Measurements from ENCODE around the gene ARPP21. TPM values are rescaled to one million over a fixed set of nuclear protein-coding genes. Genes with fewer than 3 reads are reported as not detected.

Gene ARPP21
- total RNA-seq, 1 donor from 2014 or later, result 4.9 TPM

DNA sequence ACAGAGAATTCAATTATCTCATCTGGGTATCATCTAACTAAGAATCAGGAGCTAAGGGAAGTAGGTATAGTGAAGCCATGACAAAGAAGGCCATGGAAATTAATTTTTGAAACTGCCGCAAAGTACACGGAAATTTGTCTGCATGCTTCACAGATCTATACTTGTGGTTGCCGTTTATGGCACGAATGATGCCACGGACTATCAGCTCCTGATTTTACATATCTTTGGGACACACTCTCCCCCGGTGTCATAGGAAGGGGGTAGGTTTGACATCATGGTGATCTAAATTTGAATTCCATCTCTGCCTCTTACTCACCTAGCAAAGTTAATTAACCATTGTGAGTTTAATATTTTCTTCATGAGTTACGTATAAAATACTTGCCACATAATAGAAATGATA is 14.0 kb downstream of the ARPP21 start:
- DNase-seq (ENCODE audit: low spot score), result no peak
- Mint-ChIP-seq H3K27ac (ENCODE audit: unreplicated experiment) (no peak overlapping the region), H3K27me3 (ENCODE audit: low read depth) (peaks cover 13% of the 10 kb centered on the region), H3K4me3 (ENCODE audit: unreplicated experiment) (no peak overlapping the region), H3K9me3 (ENCODE audit: low read depth) (no peaks in the 10 kb centered on the region), H3K36me3 (ENCODE audit: low read depth) (no peaks in the 10 kb centered on the region), H3K4me1 (ENCODE audit: low read depth) (peaks cover 5% of the 10 kb centered on the region)
- TF ChIP-seq, protein P1, sequence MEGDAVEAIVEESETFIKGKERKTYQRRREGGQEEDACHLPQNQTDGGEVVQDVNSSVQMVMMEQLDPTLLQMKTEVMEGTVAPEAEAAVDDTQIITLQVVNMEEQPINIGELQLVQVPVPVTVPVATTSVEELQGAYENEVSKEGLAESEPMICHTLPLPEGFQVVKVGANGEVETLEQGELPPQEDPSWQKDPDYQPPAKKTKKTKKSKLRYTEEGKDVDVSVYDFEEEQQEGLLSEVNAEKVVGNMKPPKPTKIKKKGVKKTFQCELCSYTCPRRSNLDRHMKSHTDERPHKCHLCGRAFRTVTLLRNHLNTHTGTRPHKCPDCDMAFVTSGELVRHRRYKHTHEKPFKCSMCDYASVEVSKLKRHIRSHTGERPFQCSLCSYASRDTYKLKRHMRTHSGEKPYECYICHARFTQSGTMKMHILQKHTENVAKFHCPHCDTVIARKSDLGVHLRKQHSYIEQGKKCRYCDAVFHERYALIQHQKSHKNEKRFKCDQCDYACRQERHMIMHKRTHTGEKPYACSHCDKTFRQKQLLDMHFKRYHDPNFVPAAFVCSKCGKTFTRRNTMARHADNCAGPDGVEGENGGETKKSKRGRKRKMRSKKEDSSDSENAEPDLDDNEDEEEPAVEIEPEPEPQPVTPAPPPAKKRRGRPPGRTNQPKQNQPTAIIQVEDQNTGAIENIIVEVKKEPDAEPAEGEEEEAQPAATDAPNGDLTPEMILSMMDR (IDR thresholded peaks at IDR 0.05), result no peak

DNA sequence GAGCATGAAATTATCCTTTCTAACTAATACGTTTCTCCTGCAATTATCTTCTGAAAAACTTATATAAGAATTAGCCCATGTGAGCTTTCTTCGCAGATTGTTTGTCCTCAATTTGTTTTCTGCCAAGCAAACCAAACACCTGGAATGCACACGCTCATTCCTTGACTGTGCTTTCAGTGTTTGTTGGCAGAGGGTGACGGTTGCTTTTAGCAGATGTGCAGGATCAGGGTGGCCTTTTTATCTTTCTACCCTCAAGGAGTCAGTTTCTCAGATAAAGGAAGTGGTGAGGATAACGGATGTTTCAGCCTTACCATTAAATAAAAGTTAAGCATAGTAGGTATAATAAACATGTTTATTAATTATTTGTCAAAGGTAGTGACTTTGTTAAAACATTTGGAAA is 15.2 kb downstream of the ARPP21 start:
- no peak overlapping the region for H3K27ac Mint-ChIP-seq (ENCODE audit: unreplicated experiment)
- peaks cover 11% of the 10 kb centered on the region for H3K27me3 Mint-ChIP-seq (ENCODE audit: low read depth)
- H3K9me3 Mint-ChIP-seq (ENCODE audit: low read depth), result no peaks in the 10 kb centered on the region
- no peak overlapping the region for H3K4me3 Mint-ChIP-seq (ENCODE audit: unreplicated experiment)
- H3K36me3 Mint-ChIP-seq (ENCODE audit: low read depth), result no peaks in the 10 kb centered on the region
- no peak for DNase-seq (ENCODE audit: low spot score)
- H3K4me1 Mint-ChIP-seq (ENCODE audit: low read depth), result peaks cover 3% of the 10 kb centered on the region
- TF ChIP-seq, protein P1 (IDR thresholded peaks at IDR 0.05), result no peak

DNA sequence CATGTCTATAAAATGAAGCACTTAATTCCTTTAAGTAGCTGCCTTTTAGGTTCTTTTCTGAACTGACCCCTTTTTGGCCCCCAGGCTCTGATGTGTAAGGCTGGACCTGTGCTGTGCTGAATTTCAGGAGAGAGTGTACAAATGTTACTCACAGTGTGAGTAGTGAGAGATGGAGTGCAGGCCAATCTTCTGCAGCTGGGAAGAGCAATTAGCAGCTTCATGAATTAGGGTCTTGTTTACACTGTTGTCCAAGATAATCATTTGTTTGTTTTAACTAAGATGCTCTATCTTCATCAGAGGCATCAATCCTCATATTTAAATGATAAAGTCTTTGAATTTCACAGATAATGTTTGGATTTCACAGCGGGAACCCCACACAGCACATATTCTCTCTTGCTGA is 19.4 kb downstream of the ARPP21 start:
- Mint-ChIP-seq H3K27me3 (ENCODE audit: low read depth) (peaks cover 7% of the 10 kb centered on the region), H3K27ac (ENCODE audit: unreplicated experiment) (no peak overlapping the region), H3K36me3 (ENCODE audit: low read depth) (no peaks in the 10 kb centered on the region), H3K4me1 (ENCODE audit: low read depth) (no peaks in the 10 kb centered on the region), H3K4me3 (ENCODE audit: unreplicated experiment) (no peak overlapping the region), H3K9me3 (ENCODE audit: low read depth) (no peaks in the 10 kb centered on the region)
- DNase-seq (ENCODE audit: low spot score), result no peak
- TF ChIP-seq, protein P1 (IDR thresholded peaks at IDR 0.05), result no peak

DNA sequence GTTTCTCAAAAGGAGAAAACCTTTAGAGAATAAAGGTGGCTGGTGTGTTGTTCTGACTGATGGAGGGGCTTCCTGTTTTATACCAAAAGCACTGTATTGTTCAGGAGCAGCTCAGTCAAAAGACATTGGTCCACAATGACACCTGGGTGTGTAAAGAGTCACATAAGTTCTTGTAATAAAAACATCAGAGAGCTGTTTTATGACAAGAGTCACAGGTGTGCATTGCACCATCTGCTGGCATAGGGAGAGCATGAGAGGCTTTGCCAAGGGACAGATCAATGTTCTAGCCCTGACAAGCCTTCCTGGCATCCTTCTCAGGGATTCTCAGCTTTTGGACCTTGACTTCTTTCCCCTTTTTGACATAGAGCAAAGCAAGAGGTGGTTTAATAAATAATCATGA is 20.4 kb downstream of the ARPP21 start:
- Mint-ChIP-seq H3K4me1 (ENCODE audit: low read depth) (peaks cover 5% of the 10 kb centered on the region), H3K27me3 (ENCODE audit: low read depth) (peaks cover 7% of the 10 kb centered on the region), H3K4me3 (ENCODE audit: unreplicated experiment) (no peak overlapping the region), H3K36me3 (ENCODE audit: low read depth) (no peaks in the 10 kb centered on the region), H3K9me3 (ENCODE audit: low read depth) (no peaks in the 10 kb centered on the region), H3K27ac (ENCODE audit: unreplicated experiment) (no peak overlapping the region)
- TF ChIP-seq, protein P1 (IDR thresholded peaks at IDR 0.05), result peak; percentile 68
- no peak for DNase-seq (ENCODE audit: low spot score)

DNA sequence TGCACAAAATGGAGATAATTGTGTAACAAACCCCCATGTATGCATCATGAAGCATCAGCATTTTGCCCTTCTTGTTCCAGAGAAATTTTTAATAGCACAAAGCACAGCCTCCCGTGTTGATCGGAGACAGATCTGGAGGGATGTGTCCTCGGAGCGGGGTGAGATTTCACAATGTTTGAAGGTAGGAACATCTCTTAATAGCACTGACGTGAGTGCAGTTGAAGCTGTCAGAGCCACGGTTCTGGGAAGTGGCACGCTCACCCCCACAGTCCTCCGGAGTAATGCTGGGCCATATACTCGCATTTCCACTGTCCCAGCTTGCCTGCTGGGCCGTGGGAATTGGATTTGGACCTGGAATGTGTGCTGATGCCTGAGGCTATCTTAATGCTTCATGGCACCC is 24.1 kb downstream of the ARPP21 start:
- Mint-ChIP-seq H3K27ac (ENCODE audit: unreplicated experiment) (no peak overlapping the region), H3K27me3 (ENCODE audit: low read depth) (peaks cover 1% of the 10 kb centered on the region), H3K9me3 (ENCODE audit: low read depth) (no peaks in the 10 kb centered on the region), H3K4me3 (ENCODE audit: unreplicated experiment) (no peak overlapping the region), H3K4me1 (ENCODE audit: low read depth) (peaks cover 20% of the 10 kb centered on the region), H3K36me3 (ENCODE audit: low read depth) (no peaks in the 10 kb centered on the region)
- no peak for DNase-seq (ENCODE audit: low spot score)
- TF ChIP-seq, protein P1 (IDR thresholded peaks at IDR 0.05), result no peak

All from chondrocyte (in vitro differentiated cells).